SK-N-SH (cell line): ENCODE measurements around the gene TBX4. TPM values are rescaled to one million over a fixed set of nuclear protein-coding genes. Genes with fewer than 3 reads are reported as not detected.

Source experiments
- CTCF ChIA-PET: fragments of 300-600, 350-600 bp; formaldehyde crosslinking; extraction: SDS; loops from one replicate; lab custom pipeline; 2021; lab: Yijun Ruan, JAX
- POLR2A ChIA-PET: fragments of 350-600 bp; sonication (Branson Sonifier 250); formaldehyde crosslinking; extraction: SDS; loops from one replicate; lab custom pipeline; 2020; ENCODE audit warnings: antibody characterized with exemption, inconsistent platforms; lab: Yijun Ruan, JAX
- DNase-seq: peaks from one replicate; pipeline ENCODE4 v3.0.0; 2012
- H2AFZ ChIP-seq: fragments of 200-600 bp; sonication (generic); 2 replicates; pipeline ENCODE4 v1.8.1; 2016; ENCODE audit warnings: antibody characterized with exemption, mild to moderate bottlenecking, low read depth
- H3F3A ChIP-seq: fragments of 200-600 bp; sonication (generic); replicated peaks from 2 replicates; pipeline ENCODE3; 2016; ENCODE audit warnings: antibody characterized with exemption, mild to moderate bottlenecking; ENCODE audit not compliant: insufficient read depth
- H3K27ac ChIP-seq, 2 experiments: fragments of 200-500 bp in 1 of 2; fragments of 200-600 bp in 1 of 2; sonication (Bioruptor generic) in 1 of 2; sonication (generic), shearing (Covaris generic) in 1 of 2; 2 replicates each; pipeline versions ENCODE4 v1.5.1 to v1.6.1; 2014 to 2016; ENCODE audit warnings: low read depth in 2 of 2, inconsistent platforms in 1 of 2, low read length in 1 of 2, mild to moderate bottlenecking in 1 of 2, mixed read lengths in 1 of 2
- H3K27me3 ChIP-seq: fragments of 200-600 bp; sonication (generic), shearing (Covaris generic); 2 replicates; pipeline ENCODE4 v1.6.1; 2016; ENCODE audit warnings: mixed run types; ENCODE audit not compliant: insufficient read depth
- H3K36me3 ChIP-seq, 2 experiments: fragments of 200-500 bp in 1 of 2; fragments of 200-600 bp in 1 of 2; sonication (Bioruptor generic) in 1 of 2; sonication (generic) in 1 of 2; replicated peaks in 1 of 2; 2 replicates each; pipeline versions ENCODE3 to v1.5.1; 2014 to 2016; ENCODE audit warnings: low read length in 1 of 2, mild to moderate bottlenecking in 1 of 2; ENCODE audit not compliant: insufficient read depth in 2 of 2, control insufficient read depth in 1 of 2
- H3K4me1 ChIP-seq, 2 experiments: fragments of 200-500 bp in 1 of 2; fragments of 200-600 bp in 1 of 2; sonication (Bioruptor generic) in 1 of 2; sonication (generic), shearing (Covaris generic) in 1 of 2; 2 replicates each; pipeline versions ENCODE4 v1.5.1 to v1.6.1; 2014 to 2016; ENCODE audit warnings: low read depth in 1 of 2, low read length in 1 of 2, mixed run types in 1 of 2; ENCODE audit not compliant: insufficient read depth in 2 of 2, control insufficient read depth in 1 of 2
- H3K4me2 ChIP-seq: fragments of 200-600 bp; sonication (generic), shearing (Covaris generic); 2 replicates; pipeline ENCODE4 v1.6.1; 2017; ENCODE audit warnings: mixed run types
- H3K4me3 ChIP-seq, 2 experiments: fragments of 200-500 bp in 1 of 2; fragments of 200-600 bp in 1 of 2; sonication (Bioruptor generic) in 1 of 2; sonication (generic), shearing (Covaris generic) in 1 of 2; 2 replicates each; pipeline versions ENCODE4 v1.5.1 to v1.8.1; 2014 to 2016; ENCODE audit warnings: low read depth in 2 of 2, inconsistent platforms in 1 of 2, low read length in 1 of 2, mild to moderate bottlenecking in 1 of 2, mixed read lengths in 1 of 2, moderate library complexity in 1 of 2
- H3K79me2 ChIP-seq: fragments of 200-600 bp; sonication (generic); 2 replicates; pipeline ENCODE4 v1.8.1; 2017; ENCODE audit warnings: mild to moderate bottlenecking; ENCODE audit not compliant: insufficient read depth
- H3K9ac ChIP-seq: fragments of 200-600 bp; sonication (generic); 2 replicates; pipeline ENCODE4 v1.6.1; 2017; ENCODE audit warnings: mixed run types
- H3K9me2 ChIP-seq: fragments of 200-600 bp; sonication (generic); 2 replicates; pipeline ENCODE4 v1.6.1; 2017; ENCODE audit warnings: mixed run types
- H3K9me3 ChIP-seq: fragments of 200-600 bp; sonication (generic); 2 replicates; pipeline ENCODE4 v1.6.1; 2017; ENCODE audit warnings: mixed run types, mild to moderate bottlenecking, moderate library complexity
- H4K20me1 ChIP-seq: fragments of 200-600 bp; sonication (generic); 2 replicates; pipeline ENCODE4 v1.6.1; 2017; ENCODE audit warnings: mild to moderate bottlenecking, mixed run types; ENCODE audit not compliant: insufficient read depth
- ELF1 ChIP-seq: IDR thresholded peaks from 2 replicates; pipeline ENCODE4 v1.4.0; 2012
- NRF1 ChIP-seq: IDR thresholded peaks from 2 replicates; pipeline ENCODE4 v1.6.1; 2012; ENCODE audit warnings: low read depth, mild to moderate bottlenecking, low read length
- POLR2AphosphoS5 ChIP-seq: IDR thresholded peaks from 2 replicates; pipeline ENCODE4 v1.6.1; 2012; ENCODE audit warnings: low read depth, low read length
- RAD21 ChIP-seq: IDR thresholded peaks from 2 replicates; pipeline ENCODE4 v1.6.1; 2012; ENCODE audit warnings: mild to moderate bottlenecking, low read length
- REST ChIP-seq: IDR thresholded peaks from 2 replicates; pipeline ENCODE4 v1.6.1; 2012; ENCODE audit warnings: mild to moderate bottlenecking, low read depth, low read length, moderate library complexity
- SIN3A ChIP-seq: IDR thresholded peaks from 2 replicates; pipeline ENCODE4 v1.6.1; 2012; ENCODE audit warnings: low read depth, mild to moderate bottlenecking, low read length, moderate library complexity, borderline replicate concordance
- WGBS: methylation state at CpG from one replicate; pipeline ENCODE4 v1.1.6; 2017; ENCODE audit warnings: low lambda C conversion rate; 5-methylcytosine and 5-hydroxymethylcytosine counted together
- polyA plus RNA-seq, 3 experiments: library from polyadenylated mRNA; depleted of rRNA; stranded (reverse); fragments of >200 nt; gene quantifications; 2 replicates each; pipeline ENCODE4 v1.2.3, GENCODE V29; 2012
- TF ChIP-seq, protein P1 (sequence below): fragments of 200-600 bp; sonication (generic); IDR thresholded peaks from 2 replicates; pipeline ENCODE4 v1.6.1; 2017; ENCODE audit warnings: antibody characterized with exemption, mild to moderate bottlenecking, moderate library complexity
- TF ChIP-seq, protein P2 (sequence below): IDR thresholded peaks from 2 replicates; pipeline ENCODE4; 2012
- TF ChIP-seq, protein P3 (sequence below): IDR thresholded peaks from 2 replicates; pipeline ENCODE4 v1.4.0; 2012; ENCODE audit warnings: low read depth, borderline replicate concordance

TBX4 gene
- polyA plus RNA-seq, 1 of the 3 experiments (the other 2 are of a cell fraction): 0.02 TPM

DNA sequence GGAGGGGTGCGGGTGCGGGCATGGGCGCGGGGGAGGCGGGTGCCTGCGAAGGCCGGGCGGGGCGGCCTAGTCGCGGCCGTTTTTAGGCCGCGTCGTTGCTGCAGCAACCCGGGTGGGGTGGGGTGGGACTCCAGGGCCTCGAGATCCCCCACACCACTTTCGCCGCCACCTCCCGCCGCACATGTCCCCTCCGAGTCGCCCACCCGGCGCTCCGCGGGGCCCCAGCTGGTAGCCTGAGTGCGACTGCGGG lies 41.3 kb upstream of the TBX4 start:
- peak overlapping the region; percentile 95; the same call in 1 of the 2 replicates for H3K4me2 ChIP-seq
- CTCF ChIA-PET: interaction anchor here (0.7 to 16.4 kb wide), 19 partner anchors 10 to 690 kb away, joined by 3 to 318 read pairs (median 27); partner anchors contain the start of gene TBX2
- H3K36me3 ChIP-seq: peaks cover 27 to 34% of the 10 kb centered on the region in 2 experiments
- DNase-seq: peak; percentile 90
- no peaks in the 10 kb centered on the region for H3K27me3 ChIP-seq
- peaks cover 19% of the 10 kb centered on the region for H4K20me1 ChIP-seq
- POLR2A ChIA-PET: interaction anchor here (1.1 to 1.9 kb wide), 2 partner anchors 13 to 174 kb away, joined by 3 to 4 read pairs; no protein-coding TSS in a partner anchor
- H2AFZ ChIP-seq: no peak overlapping the region
- peak overlapping the region; percentile 84; the same call in 1 of the 2 replicates for H3K9ac ChIP-seq
- peaks cover 6 to 51% of the 10 kb centered on the region in 2 experiments; a peak in 3 of 4 replicates for H3K4me1 ChIP-seq
- no peaks in the 10 kb centered on the region for H3K9me3 ChIP-seq
- peaks cover 26% of the 10 kb centered on the region for H3K79me2 ChIP-seq
- TF ChIP-seq SIN3A (0 out of 2 replicates have a peak, but pooled peaks have one; percentile 18), ELF1 (no peak), REST (no peak)
- TF ChIP-seq, all 33 proteins: peak for 1
- Histone ChIP-seq H3K27ac (peak overlapping the region; percentile 80 to 90), H3K9me2 (no peaks in the 10 kb centered on the region), H3K4me3 (peak overlapping the region; percentile 37 to 82; a peak in 3 of 4 replicates), H3F3A (peaks cover 48% of the 10 kb centered on the region)
- WGBS: 89% methylated on average over 14 of the region's 29 CpGs

DNA sequence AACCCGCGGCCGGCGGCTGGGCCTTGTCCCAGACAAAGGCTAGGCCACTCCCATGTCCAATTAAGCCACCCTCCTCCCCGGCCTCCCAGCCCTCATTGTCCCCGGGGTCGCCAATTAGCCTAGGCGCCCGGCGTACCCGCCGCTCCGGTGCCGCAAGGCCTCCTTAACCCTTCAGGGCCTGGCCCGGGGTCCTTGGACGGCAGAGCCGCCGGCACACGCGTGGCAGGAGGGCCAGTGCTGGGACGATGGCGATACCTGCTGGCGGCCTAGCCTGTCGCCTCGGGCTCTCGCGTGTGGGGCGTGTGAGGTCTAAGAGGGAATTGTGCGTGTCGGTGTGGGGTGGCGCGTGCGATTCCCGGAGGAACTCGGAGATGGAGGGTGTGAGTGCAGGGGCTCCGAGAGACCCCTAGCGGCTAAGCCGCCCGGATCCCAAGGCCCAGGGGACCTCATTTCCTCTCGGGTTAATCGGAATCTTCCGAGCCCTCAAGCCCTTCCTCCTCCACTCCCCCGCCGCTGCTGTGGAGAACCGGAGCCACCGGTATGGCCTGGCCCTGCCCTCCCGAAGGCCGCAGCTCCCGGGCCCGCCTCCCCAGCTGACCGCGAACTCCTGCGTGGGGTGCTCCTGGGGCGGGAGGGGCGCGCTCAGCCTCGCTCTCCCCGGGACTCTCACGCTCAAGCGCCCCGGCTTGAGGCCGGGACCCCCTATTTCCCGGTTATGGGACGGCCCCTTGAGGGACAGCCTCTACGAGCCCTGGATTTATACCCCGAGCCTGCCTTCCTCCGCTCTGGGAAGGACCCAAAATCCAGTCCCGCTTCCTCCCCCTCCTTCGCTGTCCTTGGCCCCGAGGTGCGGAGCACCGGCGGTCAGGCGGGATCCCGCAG lies 40.7 kb upstream of the TBX4 start:
- ChIA-PET CTCF (interaction anchor here (0.5 to 16.4 kb wide), 99 partner anchors 10 to 752 kb away, joined by 3 to 318 read pairs (median 4); partner anchors contain the start of genes BRIP1 and TBX2), POLR2A (interaction anchor here (0.8 to 1.9 kb wide), 12 partner anchors 11 to 691 kb away, joined by 3 to 12 read pairs (median 4); partner anchors contain the start of gene TBX2)
- Histone ChIP-seq H3K9me3 (no peaks in the 10 kb centered on the region), H3K9me2 (no peaks in the 10 kb centered on the region), H3K36me3 (peaks cover 22 to 29% of the 10 kb centered on the region in 2 experiments), H4K20me1 (peaks cover 13% of the 10 kb centered on the region), H3K4me2 (peak overlapping the region; percentile 95), H3K4me3 (peak overlapping the region; percentile 77 to 82), H3K79me2 (peaks cover 20% of the 10 kb centered on the region), H3K27me3 (no peaks in the 10 kb centered on the region), H3F3A (peaks cover 42% of the 10 kb centered on the region), H3K4me1 (peaks cover 4 to 52% of the 10 kb centered on the region in 2 experiments; a peak in 3 of 4 replicates), H2AFZ (peak overlapping the region; percentile 87; the same call in 1 of the 2 replicates), H3K9ac (peak overlapping the region; percentile 84), H3K27ac (peak overlapping the region; percentile 80 to 90)
- 68% methylated on average over 58 of the region's 75 CpGs for WGBS
- peak; percentile 79 for DNase-seq
- TF ChIP-seq RAD21 (peak; percentile 38), REST (no peak), POLR2AphosphoS5 (peak; percentile 68), NRF1 (no peak)
- TF ChIP-seq, protein P1, sequence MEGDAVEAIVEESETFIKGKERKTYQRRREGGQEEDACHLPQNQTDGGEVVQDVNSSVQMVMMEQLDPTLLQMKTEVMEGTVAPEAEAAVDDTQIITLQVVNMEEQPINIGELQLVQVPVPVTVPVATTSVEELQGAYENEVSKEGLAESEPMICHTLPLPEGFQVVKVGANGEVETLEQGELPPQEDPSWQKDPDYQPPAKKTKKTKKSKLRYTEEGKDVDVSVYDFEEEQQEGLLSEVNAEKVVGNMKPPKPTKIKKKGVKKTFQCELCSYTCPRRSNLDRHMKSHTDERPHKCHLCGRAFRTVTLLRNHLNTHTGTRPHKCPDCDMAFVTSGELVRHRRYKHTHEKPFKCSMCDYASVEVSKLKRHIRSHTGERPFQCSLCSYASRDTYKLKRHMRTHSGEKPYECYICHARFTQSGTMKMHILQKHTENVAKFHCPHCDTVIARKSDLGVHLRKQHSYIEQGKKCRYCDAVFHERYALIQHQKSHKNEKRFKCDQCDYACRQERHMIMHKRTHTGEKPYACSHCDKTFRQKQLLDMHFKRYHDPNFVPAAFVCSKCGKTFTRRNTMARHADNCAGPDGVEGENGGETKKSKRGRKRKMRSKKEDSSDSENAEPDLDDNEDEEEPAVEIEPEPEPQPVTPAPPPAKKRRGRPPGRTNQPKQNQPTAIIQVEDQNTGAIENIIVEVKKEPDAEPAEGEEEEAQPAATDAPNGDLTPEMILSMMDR: peak; percentile 34; the same call in 1 of the 2 replicates
- TF ChIP-seq, protein P2, sequence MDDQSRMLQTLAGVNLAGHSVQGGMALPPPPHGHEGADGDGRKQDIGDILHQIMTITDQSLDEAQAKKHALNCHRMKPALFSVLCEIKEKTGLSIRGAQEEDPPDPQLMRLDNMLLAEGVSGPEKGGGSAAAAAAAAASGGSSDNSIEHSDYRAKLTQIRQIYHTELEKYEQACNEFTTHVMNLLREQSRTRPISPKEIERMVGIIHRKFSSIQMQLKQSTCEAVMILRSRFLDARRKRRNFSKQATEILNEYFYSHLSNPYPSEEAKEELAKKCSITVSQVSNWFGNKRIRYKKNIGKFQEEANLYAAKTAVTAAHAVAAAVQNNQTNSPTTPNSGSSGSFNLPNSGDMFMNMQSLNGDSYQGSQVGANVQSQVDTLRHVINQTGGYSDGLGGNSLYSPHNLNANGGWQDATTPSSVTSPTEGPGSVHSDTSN: 0 out of 2 replicates have a peak, but pooled peaks have one; percentile 3
- TF ChIP-seq, protein P3, sequence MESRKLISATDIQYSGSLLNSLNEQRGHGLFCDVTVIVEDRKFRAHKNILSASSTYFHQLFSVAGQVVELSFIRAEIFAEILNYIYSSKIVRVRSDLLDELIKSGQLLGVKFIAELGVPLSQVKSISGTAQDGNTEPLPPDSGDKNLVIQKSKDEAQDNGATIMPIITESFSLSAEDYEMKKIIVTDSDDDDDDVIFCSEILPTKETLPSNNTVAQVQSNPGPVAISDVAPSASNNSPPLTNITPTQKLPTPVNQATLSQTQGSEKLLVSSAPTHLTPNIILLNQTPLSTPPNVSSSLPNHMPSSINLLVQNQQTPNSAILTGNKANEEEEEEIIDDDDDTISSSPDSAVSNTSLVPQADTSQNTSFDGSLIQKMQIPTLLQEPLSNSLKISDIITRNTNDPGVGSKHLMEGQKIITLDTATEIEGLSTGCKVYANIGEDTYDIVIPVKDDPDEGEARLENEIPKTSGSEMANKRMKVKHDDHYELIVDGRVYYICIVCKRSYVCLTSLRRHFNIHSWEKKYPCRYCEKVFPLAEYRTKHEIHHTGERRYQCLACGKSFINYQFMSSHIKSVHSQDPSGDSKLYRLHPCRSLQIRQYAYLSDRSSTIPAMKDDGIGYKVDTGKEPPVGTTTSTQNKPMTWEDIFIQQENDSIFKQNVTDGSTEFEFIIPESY: 0 out of 2 replicates have a peak, but pooled peaks have one; percentile 15
